ENCODE measurements around the gene MISP. TPM values are rescaled to one million over a fixed set of nuclear protein-coding genes. Genes with fewer than 3 reads are reported as not detected.

Gene MISP
- total and polyA plus RNA-seq, 2 of the 4 experiments (the other 2 are of a cell fraction) = not detected

DNA sequence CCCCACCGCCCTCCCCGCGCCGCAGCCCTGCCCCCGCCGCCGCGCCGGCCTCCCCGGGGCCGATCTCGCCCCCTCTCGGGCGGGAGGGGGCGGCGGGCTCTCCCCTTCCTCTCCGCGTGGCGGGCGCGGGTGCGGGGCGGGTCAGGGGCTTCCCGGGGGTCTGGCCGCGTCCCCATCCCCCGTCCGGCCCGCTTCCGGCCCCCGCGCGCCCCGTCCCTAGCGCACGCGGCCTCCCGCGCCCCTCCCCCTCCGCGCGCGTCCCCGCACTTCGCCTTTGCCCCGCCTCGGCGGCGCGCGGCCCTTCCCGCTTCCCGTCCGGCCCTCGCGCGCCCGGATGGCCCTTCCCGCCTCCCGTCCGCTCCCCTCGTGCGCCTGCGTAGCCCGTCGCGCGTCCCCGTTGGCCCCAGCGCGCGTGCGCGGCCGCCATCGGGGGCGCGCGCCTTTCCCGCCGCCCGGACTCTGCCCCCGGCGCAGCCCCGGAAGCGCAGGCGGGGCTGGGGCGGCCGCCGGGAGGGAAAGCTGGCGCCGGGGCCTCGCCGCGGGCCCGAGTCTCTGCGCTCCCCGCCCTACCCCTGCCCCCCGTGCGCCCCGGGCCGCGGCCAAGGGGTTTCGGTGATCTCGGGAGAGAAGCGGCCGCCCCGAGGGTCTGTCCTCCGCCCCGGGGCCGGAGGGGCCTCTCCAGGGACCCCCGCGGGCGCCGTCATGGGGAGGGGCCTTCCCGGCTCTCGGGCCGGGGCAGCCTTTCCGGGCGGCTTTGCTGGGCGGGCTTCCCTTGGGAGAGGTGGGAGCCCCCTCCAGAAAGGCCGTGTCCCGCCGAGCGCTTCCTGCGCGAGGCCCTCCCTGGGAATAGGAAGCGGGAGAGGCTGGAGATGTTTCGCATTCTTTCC is 46.9 kb downstream of the MISP start:
- intact Hi-C loops (cut with micrococcal nuclease) = loop anchor here (2.0 kb wide), 2 partner anchors 15 to 27 kb away; no protein-coding TSS in a partner anchor
- Histone ChIP-seq H4K91ac (ENCODE audit: insufficient read depth, low read depth, low read length) (peak overlapping the region; percentile 9), H2AFZ (replicated peaks; ENCODE audit: low read length, poor library complexity) (peak overlapping the region; percentile 2), H3K4me1 (ENCODE audit: control insufficient read depth, insufficient read depth, low read length) (peaks cover 30% of the 10 kb centered on the region), H4K8ac (ENCODE audit: low read depth in 2 of 2, low read length in 2 of 2) (peak overlapping the region in 1 of 2 experiments; percentile 14; a peak in 1 of 4 replicates), H3K79me1 (ENCODE audit: low read depth in 1 of 2, low read length in 2 of 2) (peaks cover 0 to 8% of the 10 kb centered on the region in 2 experiments; a peak in 1 of 4 replicates), H2BK5ac (ENCODE audit: low read depth, low read length, poor library complexity, severe bottlenecking) (peak overlapping the region; percentile 68), H3K4me3 (ENCODE audit: insufficient read depth, low read depth, low read length) (peak overlapping the region; percentile 94), H3K18ac (ENCODE audit: low read depth, low read length) (no peak overlapping the region), H3K56ac (ENCODE audit: extremely low read depth, insufficient read depth, low read length) (peak overlapping the region; percentile 90), H2BK15ac (ENCODE audit: low read depth, low read length) (no peak overlapping the region), H3K23ac (ENCODE audit: low read depth, low read length) (0 out of 2 replicates have a peak overlapping the region, but pooled peaks have one; percentile 48), H3K27ac (ENCODE audit: insufficient read depth, low read length) (peak overlapping the region; percentile 85), H3K9me1 (ENCODE audit: insufficient read depth, low read length) (peaks cover 11% of the 10 kb centered on the region; the same call in 1 of the 2 replicates), H3K9ac (ENCODE audit: low read depth, low read length) (peak overlapping the region; percentile 98), H2AK9ac (replicated peaks; ENCODE audit: low read depth, low read length, poor library complexity) (peak overlapping the region; percentile 67), H3K14ac (replicated peaks; ENCODE audit: low read depth, low read length) (peak overlapping the region; percentile 84; the same call in 1 of the 2 replicates), H3K9me3 (ENCODE audit: control insufficient read depth, insufficient read depth, low read length) (no peaks in the 10 kb centered on the region), H4K20me1 (ENCODE audit: insufficient read depth, low read length) (peaks cover 49% of the 10 kb centered on the region), H3K4me2 (ENCODE audit: low read depth, low read length) (peak overlapping the region; percentile 96), H3K36me3 (ENCODE audit: control insufficient read depth, insufficient read depth, low read length) (peaks cover 27% of the 10 kb centered on the region), H2BK120ac (ENCODE audit: low read depth, low read length) (no peak overlapping the region), H2AK5ac (ENCODE audit: low read depth, low read length) (peak overlapping the region; percentile 86), H3K4ac (ENCODE audit: low read depth, low read length) (peak overlapping the region; percentile 81), H2BK20ac (ENCODE audit: low read depth, low read length) (no peak overlapping the region), H4K5ac (ENCODE audit: low read depth, low read length) (0 out of 2 replicates have a peak overlapping the region, but pooled peaks have one; percentile 10), H3K27me3 (ENCODE audit: control insufficient read depth, insufficient read depth, low read length) (no peaks in the 10 kb centered on the region)
- in situ Hi-C loops (cut with MboI; ENCODE audit: low sequenced_read_pairs) = no loop called here
- dilution Hi-C loops (cut with HindIII; ENCODE audit: low sequenced_read_pairs, unreplicated experiment) = no loop called here
- WGBS, 2 experiments (ENCODE audit: extremely low coverage in 2 of 2, insufficient read length in 1 of 2) = 0% methylated on average over 65 of the region's 129 CpGs; no CpG with 5 or more reads in 1 of the 2 experiments
- TF ChIP-seq RAD21 (IDR thresholded peaks at IDR 0.05; ENCODE audit: low read length) (no peak), RCOR1 (IDR thresholded peaks at IDR 0.05; ENCODE audit: insufficient replicate concordance, low read length) (no peak), MAZ (IDR thresholded peaks at IDR 0.05; ENCODE audit: borderline replicate concordance, low read depth, low read length) (peak; percentile 1), POLR2A (IDR thresholded peaks at IDR 0.05; ENCODE audit: low read depth, low read length) (no peak; the same call in 1 of the 2 replicates), MXI1 (IDR thresholded peaks at IDR 0.05; ENCODE audit: borderline replicate concordance, low read depth, low read length) (0 out of 2 replicates have a peak, but pooled peaks have one; percentile 13)
- CTCF ChIA-PET = no interaction called here
- BruUV-seq (replicated peaks) = no TSS peak
- peak; percentile 85 for DNase-seq
- ATAC-seq (ENCODE audit: low read depth) = peak; percentile 46
- POLR2A ChIA-PET (ENCODE audit: unreplicated experiment) = no interaction called here
